ENCODE results near the gene TTLL9. TPM values are rescaled to one million over a fixed set of nuclear protein-coding genes. Genes with fewer than 3 reads are reported as not detected.
"Not testable (repeated sequence)": the region's sequence is repeated elsewhere in the genome, so short reads cannot be mapped to it uniquely, and the experiment has no call there.

The TTLL9 gene
- total RNA-seq, 1 donor from 2014 or later = not detected

- not testable (repeated sequence) for DNase-seq (ENCODE audit: low read depth)
These were observed 47.6 kb downstream of the TTLL9 start for GRCh38 chr20:31917962-31918412.

- no peak for DNase-seq (ENCODE audit: low read depth)
These were observed 48.2 kb downstream of the TTLL9 start for GRCh38 chr20:31918466-31919105.

GRCh38 chr20:31919410-31920155 lies 49.1 kb downstream of the TTLL9 start:
- no peak for DNase-seq (ENCODE audit: low read depth)

- no peak for DNase-seq (ENCODE audit: low read depth)
These were observed 49.9 kb downstream of the TTLL9 start for GRCh38 chr20:31920275-31920855.

GRCh38 chr20:31921480-31921879 lies 51.0 kb downstream of the TTLL9 start:
- not testable (repeated sequence) for DNase-seq (ENCODE audit: low read depth)

- no peak for DNase-seq (ENCODE audit: low read depth)
These were observed 51.7 kb downstream of the TTLL9 start for GRCh38 chr20:31922181-31922580.

GRCh38 chr20:31922588-31922987 lies 52.2 kb downstream of the TTLL9 start:
- no peak for DNase-seq (ENCODE audit: low read depth)

GRCh38 chr20:31923388-31924331 lies 53.2 kb downstream of the TTLL9 start:
- DNase-seq (ENCODE audit: low read depth) = no peak

GRCh38 chr20:31924561-31924960 lies 54.1 kb downstream of the TTLL9 start:
- DNase-seq (ENCODE audit: low read depth) = no peak

GRCh38 chr20:31925631-31926030 lies 55.2 kb downstream of the TTLL9 start:
- DNase-seq (ENCODE audit: low read depth) = no peak

GRCh38 chr20:31926493-31926892 lies 56.1 kb downstream of the TTLL9 start:
- DNase-seq (ENCODE audit: low read depth) = no peak

- no peak for DNase-seq (ENCODE audit: low read depth)
These were observed 57.3 kb downstream of the TTLL9 start for GRCh38 chr20:31927627-31928159.

GRCh38 chr20:31929631-31930030 lies 59.2 kb downstream of the TTLL9 start:
- peak; percentile 40 for DNase-seq (ENCODE audit: low read depth)

GRCh38 chr20:31930779-31931178 lies 60.3 kb downstream of the TTLL9 start:
- DNase-seq (ENCODE audit: low read depth) = no peak

- DNase-seq (ENCODE audit: low read depth) = no peak
These were observed 63.3 kb downstream of the TTLL9 start for GRCh38 chr20:31933698-31934097.

- DNase-seq (ENCODE audit: low read depth) = no peak
These were observed 64.1 kb downstream of the TTLL9 start for GRCh38 chr20:31934491-31934890.

GRCh38 chr20:31934968-31935764 lies 64.7 kb downstream of the TTLL9 start:
- DNase-seq (ENCODE audit: low read depth) = no peak

GRCh38 chr20:31936420-31936819 lies 66.0 kb downstream of the TTLL9 start:
- no peak for DNase-seq (ENCODE audit: low read depth)

GRCh38 chr20:31937820-31938219 lies 67.4 kb downstream of the TTLL9 start:
- no peak for DNase-seq (ENCODE audit: low read depth)

- no peak for DNase-seq (ENCODE audit: low read depth)
These were observed 69.2 kb downstream of the TTLL9 start for GRCh38 chr20:31939661-31940060.
